Measurements from ENCODE around the gene ARGFX.
"Not testable (repeated sequence)": the region's sequence is repeated elsewhere in the genome, so short reads cannot be mapped to it uniquely, and the experiment has no call there.

The ARGFX gene

GRCh38 chr3:121599900-121600299 lies 32.2 kb downstream of the ARGFX start:
- not testable (repeated sequence) for DNase-seq (ENCODE audit: low read depth)

- no peak for DNase-seq (ENCODE audit: low read depth)
These were observed 33.6 kb downstream of the ARGFX start for GRCh38 chr3:121601212-121601812.

DNA sequence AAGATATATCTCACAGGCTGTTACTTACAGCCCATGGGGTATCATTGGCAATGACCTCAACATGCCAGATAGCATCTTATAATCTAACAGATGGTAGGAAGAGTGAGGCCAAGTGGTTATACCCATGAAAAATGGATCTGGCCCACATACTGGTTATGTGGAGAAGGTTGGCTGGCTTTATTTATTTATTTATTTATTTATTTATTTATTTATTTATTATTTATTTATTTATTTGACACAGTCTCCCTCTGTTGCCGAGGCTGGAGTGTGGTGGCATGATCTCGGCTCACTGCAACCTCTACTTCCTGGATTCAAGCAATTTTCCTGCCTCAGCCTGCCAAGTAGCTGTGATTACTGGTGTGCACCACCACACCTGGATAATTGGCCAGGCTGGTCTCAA lies 37.0 kb downstream of the ARGFX start:
- DNase-seq (ENCODE audit: low read depth) = no peak

DNA sequence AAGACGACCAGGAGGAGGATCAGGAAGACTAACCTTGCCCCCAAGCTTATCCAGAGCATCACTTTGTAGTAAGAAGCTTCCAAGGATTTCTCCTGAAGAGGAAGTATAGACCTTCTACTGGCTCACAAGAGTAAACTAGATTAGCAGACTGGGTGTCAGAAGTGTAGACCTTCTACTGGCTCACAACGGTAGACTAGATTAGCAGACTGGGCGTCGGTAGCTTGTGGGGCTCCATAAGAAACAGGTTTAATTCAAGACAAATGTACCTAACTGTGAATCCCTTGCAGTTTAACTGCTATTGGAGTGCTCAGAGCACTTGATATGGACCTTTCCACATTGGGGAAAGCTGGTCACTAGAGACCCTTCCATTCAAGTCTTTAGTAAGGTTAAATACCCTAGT lies 38.4 kb downstream of the ARGFX start:
- no peak for DNase-seq (ENCODE audit: low read depth)

All from activated T-helper 1 cell treated with Interleukin-2 at 50 U/mL for 16 hours (primary cell).